GM12878 (cell line): Measurements from ENCODE around the gene APOBEC3B.
"Not testable (repeated sequence)": the region's sequence is repeated elsewhere in the genome, so short reads cannot be mapped to it uniquely, and the experiment has no call there.

Source experiments
- CTCF ChIP-seq, 3 experiments: IDR thresholded peaks in 2 of 3; conservative IDR thresholded peaks in 1 of 3; 2 replicates each; pipeline ENCODE4 v1.5.1; 2011; ENCODE audit warnings: low read depth in 3 of 3, low read length in 3 of 3, mild to moderate bottlenecking in 3 of 3, control low read depth in 2 of 3, moderate library complexity in 2 of 3, inconsistent platforms in 1 of 3, mixed read lengths in 1 of 3; ENCODE audit not compliant: control insufficient read depth in 2 of 3, insufficient read depth in 1 of 3; ENCODE audit errors: extremely low read depth in 1 of 3
- EP300 ChIP-seq, 2 experiments: fragments of 150-350 bp in 1 of 2; IDR thresholded peaks; 2 replicates each; pipeline ENCODE4 v1.6.1; 2011 to 2012; ENCODE audit warnings: low read depth in 2 of 2, low read length in 2 of 2, borderline replicate concordance in 1 of 2, improper control_type of control experiment in 1 of 2, inconsistent platforms in 1 of 2; ENCODE audit not compliant: control insufficient read depth in 1 of 2
- KDM1A ChIP-seq: fragments of 200-600 bp; sonication (generic); IDR thresholded peaks from 2 replicates; pipeline ENCODE4 v1.6.1; 2016; ENCODE audit warnings: borderline replicate concordance
- POLR2AphosphoS5 ChIP-seq: IDR thresholded peaks from 2 replicates; pipeline ENCODE4 v1.6.1; 2011; ENCODE audit warnings: mild to moderate bottlenecking, low read length, inconsistent platforms
- RAD21 ChIP-seq: IDR thresholded peaks from 2 replicates; pipeline ENCODE4 v1.6.1; 2011; ENCODE audit warnings: mild to moderate bottlenecking, low read depth, low read length, moderate library complexity; ENCODE audit not compliant: insufficient read depth
- USF2 ChIP-seq: IDR thresholded peaks from 2 replicates; pipeline ENCODE4 v1.6.1; 2011; ENCODE audit warnings: low read depth, low read length, improper control_type of control experiment, borderline replicate concordance

- TF ChIP-seq RAD21; CTCF (IDR thresholded peaks at IDR 0.05 in 2 of 3, conservative IDR thresholded peaks at IDR 0.05 in 1 of 3; ENCODE audit: control insufficient read depth in 2 of 3, extremely low read depth in 1 of 3, insufficient read depth in 1 of 3, low read depth in 3 of 3, low read length in 3 of 3); EP300 (IDR thresholded peaks at IDR 0.05; ENCODE audit: borderline replicate concordance in 1 of 2, control insufficient read depth in 1 of 2, low read depth in 2 of 2, low read length in 2 of 2); POLR2AphosphoS5; KDM1A; USF2: not testable (repeated sequence)
These were observed 58.0 kb downstream of the APOBEC3B start for GRCh38 chr22:39040155-39040537.
